WTC11 (cell line): Measurements from ENCODE around the gene ADGRB2.

Source experiments
- CREB1 ChIP-seq: sonication (generic); formaldehyde crosslinking; IDR thresholded peaks from 2 replicates; pipeline ENCODE4 v1.8.0; 2023; ENCODE audit warnings: mild to moderate bottlenecking, missing genetic modification reagents
- CREM ChIP-seq: sonication (generic); formaldehyde crosslinking; IDR thresholded peaks from 2 replicates; pipeline ENCODE4 v1.8.1; 2022; ENCODE audit warnings: mild to moderate bottlenecking, missing genetic modification reagents, moderate library complexity
- FOXJ3 ChIP-seq: sonication (generic); formaldehyde crosslinking; IDR thresholded peaks from 2 replicates; pipeline ENCODE4 v1.9.0; 2021; ENCODE audit warnings: missing genetic modification reagents, mild to moderate bottlenecking, borderline replicate concordance
- TCF7 ChIP-seq: sonication (generic); formaldehyde crosslinking; IDR thresholded peaks from 2 replicates; pipeline ENCODE4 v1.8.0; 2022; ENCODE audit warnings: mild to moderate bottlenecking, low read depth, missing genetic modification reagents, moderate library complexity
- ZNF416 ChIP-seq: fragments of 250-450 bp; sonication (Bioruptor Pico); IDR thresholded peaks from 2 replicates; pipeline ENCODE4 v1.9.0; 2021; ENCODE audit warnings: mild to moderate bottlenecking, inconsistent platforms
- ZNF423 ChIP-seq: fragments of 250-450 bp; sonication (Bioruptor Pico); IDR thresholded peaks from 2 replicates; pipeline ENCODE4 v2.1.2; 2022; ENCODE audit warnings: mild to moderate bottlenecking, moderate library complexity
- TF ChIP-seq, protein P1 (sequence below): fragments of 200-600 bp; IDR thresholded peaks from 2 replicates; pipeline ENCODE4 v1.8.0; 2022; ENCODE audit warnings: antibody characterized with exemption
- TF ChIP-seq, protein P2 (sequence below): sonication (generic); formaldehyde crosslinking; IDR thresholded peaks from 2 replicates; pipeline ENCODE4 v1.8.1; 2022; ENCODE audit warnings: low read depth, missing genetic modification reagents, borderline replicate concordance
- TF ChIP-seq, protein P3 (sequence below): sonication (generic); formaldehyde crosslinking; IDR thresholded peaks from 2 replicates; pipeline ENCODE4 v1.8.1; 2023; ENCODE audit warnings: mild to moderate bottlenecking, moderate library complexity, missing genetic modification reagents
- TF ChIP-seq, protein P4 (sequence below): sonication (generic); formaldehyde crosslinking; conservative IDR thresholded peaks from 2 replicates; pipeline ENCODE4 v1.8.1; 2022; ENCODE audit warnings: mild to moderate bottlenecking, missing genetic modification reagents
- TF ChIP-seq, protein P5 (sequence below): sonication (generic); formaldehyde crosslinking; IDR thresholded peaks from 2 replicates; pipeline ENCODE4 v1.8.1; 2023; ENCODE audit warnings: mild to moderate bottlenecking, missing genetic modification reagents, moderate library complexity
- TF ChIP-seq, protein P6 (sequence below): sonication (generic); formaldehyde crosslinking; IDR thresholded peaks from 2 replicates; pipeline ENCODE4 v1.8.1; 2023; ENCODE audit warnings: mild to moderate bottlenecking, missing genetic modification reagents, borderline replicate concordance

DNA sequence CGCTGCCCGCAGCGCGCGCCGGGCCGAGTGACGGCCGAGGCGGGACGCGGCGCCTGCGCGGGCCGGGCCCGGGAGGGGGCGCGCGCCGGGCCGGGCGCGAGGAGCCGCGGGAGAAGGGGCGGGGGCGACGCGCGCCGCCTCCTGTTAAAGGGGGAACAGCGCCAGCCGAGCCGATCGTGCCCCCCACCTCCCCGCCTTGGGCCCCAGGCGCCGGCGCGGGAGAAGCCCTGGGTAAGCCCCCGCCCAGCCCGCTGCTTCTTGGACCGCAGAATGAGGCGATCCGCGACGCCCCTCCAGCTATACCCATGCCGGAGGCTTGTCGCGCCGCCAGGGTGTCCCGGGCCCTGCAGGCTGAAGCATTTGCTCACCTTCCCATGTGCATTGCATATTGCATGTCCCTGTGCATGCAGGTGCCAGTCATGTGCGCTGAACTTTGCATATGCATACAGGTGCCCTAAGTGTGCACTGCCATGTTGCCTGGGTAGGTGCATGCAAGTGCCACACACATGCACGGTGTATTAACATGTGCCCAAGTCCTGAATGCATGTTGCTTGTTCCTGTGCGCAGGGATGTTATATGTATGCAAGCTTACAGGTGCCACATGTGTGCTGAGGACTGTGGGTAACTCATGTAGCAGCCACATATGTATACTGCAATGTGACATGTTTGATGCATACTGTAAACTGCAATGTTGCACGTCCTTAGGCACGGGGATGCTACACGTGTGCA is at the start of gene ADGRB2:
- TF ChIP-seq, protein P1, sequence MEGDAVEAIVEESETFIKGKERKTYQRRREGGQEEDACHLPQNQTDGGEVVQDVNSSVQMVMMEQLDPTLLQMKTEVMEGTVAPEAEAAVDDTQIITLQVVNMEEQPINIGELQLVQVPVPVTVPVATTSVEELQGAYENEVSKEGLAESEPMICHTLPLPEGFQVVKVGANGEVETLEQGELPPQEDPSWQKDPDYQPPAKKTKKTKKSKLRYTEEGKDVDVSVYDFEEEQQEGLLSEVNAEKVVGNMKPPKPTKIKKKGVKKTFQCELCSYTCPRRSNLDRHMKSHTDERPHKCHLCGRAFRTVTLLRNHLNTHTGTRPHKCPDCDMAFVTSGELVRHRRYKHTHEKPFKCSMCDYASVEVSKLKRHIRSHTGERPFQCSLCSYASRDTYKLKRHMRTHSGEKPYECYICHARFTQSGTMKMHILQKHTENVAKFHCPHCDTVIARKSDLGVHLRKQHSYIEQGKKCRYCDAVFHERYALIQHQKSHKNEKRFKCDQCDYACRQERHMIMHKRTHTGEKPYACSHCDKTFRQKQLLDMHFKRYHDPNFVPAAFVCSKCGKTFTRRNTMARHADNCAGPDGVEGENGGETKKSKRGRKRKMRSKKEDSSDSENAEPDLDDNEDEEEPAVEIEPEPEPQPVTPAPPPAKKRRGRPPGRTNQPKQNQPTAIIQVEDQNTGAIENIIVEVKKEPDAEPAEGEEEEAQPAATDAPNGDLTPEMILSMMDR, result no peak
- TF ChIP-seq CREM (CRISPR knock-in tag), result no peak
- TF ChIP-seq, protein P2, sequence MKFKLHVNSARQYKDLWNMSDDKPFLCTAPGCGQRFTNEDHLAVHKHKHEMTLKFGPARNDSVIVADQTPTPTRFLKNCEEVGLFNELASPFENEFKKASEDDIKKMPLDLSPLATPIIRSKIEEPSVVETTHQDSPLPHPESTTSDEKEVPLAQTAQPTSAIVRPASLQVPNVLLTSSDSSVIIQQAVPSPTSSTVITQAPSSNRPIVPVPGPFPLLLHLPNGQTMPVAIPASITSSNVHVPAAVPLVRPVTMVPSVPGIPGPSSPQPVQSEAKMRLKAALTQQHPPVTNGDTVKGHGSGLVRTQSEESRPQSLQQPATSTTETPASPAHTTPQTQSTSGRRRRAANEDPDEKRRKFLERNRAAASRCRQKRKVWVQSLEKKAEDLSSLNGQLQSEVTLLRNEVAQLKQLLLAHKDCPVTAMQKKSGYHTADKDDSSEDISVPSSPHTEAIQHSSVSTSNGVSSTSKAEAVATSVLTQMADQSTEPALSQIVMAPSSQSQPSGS (CRISPR knock-in tag), result no peak
- TF ChIP-seq ZNF423 (CRISPR knock-in tag), result no peak
- TF ChIP-seq, protein P3, sequence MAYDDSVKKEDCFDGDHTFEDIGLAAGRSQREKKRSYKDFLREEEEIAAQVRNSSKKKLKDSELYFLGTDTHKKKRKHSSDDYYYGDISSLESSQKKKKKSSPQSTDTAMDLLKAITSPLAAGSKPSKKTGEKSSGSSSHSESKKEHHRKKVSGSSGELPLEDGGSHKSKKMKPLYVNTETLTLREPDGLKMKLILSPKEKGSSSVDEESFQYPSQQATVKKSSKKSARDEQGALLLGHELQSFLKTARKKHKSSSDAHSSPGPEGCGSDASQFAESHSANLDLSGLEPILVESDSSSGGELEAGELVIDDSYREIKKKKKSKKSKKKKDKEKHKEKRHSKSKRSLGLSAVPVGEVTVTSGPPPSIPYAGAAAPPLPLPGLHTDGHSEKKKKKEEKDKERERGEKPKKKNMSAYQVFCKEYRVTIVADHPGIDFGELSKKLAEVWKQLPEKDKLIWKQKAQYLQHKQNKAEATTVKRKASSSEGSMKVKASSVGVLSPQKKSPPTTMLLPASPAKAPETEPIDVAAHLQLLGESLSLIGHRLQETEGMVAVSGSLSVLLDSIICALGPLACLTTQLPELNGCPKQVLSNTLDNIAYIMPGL (CRISPR knock-in tag), result no peak
- TF ChIP-seq, protein P4, sequence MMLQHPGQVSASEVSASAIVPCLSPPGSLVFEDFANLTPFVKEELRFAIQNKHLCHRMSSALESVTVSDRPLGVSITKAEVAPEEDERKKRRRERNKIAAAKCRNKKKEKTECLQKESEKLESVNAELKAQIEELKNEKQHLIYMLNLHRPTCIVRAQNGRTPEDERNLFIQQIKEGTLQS (CRISPR knock-in tag), result no peak
- TF ChIP-seq CREB1, result no peak
- TF ChIP-seq, protein P5, sequence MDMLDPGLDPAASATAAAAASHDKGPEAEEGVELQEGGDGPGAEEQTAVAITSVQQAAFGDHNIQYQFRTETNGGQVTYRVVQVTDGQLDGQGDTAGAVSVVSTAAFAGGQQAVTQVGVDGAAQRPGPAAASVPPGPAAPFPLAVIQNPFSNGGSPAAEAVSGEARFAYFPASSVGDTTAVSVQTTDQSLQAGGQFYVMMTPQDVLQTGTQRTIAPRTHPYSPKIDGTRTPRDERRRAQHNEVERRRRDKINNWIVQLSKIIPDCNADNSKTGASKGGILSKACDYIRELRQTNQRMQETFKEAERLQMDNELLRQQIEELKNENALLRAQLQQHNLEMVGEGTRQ (CRISPR knock-in tag), result no peak
- no peak for TF ChIP-seq FOXJ3 (CRISPR knock-in tag)
- TF ChIP-seq ZNF416 (CRISPR knock-in tag), result no peak
- TF ChIP-seq, protein P6, sequence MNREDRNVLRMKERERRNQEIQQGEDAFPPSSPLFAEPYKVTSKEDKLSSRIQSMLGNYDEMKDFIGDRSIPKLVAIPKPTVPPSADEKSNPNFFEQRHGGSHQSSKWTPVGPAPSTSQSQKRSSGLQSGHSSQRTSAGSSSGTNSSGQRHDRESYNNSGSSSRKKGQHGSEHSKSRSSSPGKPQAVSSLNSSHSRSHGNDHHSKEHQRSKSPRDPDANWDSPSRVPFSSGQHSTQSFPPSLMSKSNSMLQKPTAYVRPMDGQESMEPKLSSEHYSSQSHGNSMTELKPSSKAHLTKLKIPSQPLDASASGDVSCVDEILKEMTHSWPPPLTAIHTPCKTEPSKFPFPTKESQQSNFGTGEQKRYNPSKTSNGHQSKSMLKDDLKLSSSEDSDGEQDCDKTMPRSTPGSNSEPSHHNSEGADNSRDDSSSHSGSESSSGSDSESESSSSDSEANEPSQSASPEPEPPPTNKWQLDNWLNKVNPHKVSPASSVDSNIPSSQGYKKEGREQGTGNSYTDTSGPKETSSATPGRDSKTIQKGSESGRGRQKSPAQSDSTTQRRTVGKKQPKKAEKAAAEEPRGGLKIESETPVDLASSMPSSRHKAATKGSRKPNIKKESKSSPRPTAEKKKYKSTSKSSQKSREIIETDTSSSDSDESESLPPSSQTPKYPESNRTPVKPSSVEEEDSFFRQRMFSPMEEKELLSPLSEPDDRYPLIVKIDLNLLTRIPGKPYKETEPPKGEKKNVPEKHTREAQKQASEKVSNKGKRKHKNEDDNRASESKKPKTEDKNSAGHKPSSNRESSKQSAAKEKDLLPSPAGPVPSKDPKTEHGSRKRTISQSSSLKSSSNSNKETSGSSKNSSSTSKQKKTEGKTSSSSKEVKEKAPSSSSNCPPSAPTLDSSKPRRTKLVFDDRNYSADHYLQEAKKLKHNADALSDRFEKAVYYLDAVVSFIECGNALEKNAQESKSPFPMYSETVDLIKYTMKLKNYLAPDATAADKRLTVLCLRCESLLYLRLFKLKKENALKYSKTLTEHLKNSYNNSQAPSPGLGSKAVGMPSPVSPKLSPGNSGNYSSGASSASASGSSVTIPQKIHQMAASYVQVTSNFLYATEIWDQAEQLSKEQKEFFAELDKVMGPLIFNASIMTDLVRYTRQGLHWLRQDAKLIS (CRISPR knock-in tag), result no peak
- no peak for TF ChIP-seq TCF7
